CD4-positive, alpha-beta T cell (primary cell): Measurements from ENCODE around the gene UBA1. TPM values are rescaled to one million over a fixed set of nuclear protein-coding genes. Genes with fewer than 3 reads are reported as not detected.

Source experiments
- ATAC-seq: fragments of 200-7000 bp; cut with Tn5 transposase; one replicate; pipeline ENCODE4 v1.10.0; 2022; ENCODE audit warnings: mild to moderate bottlenecking; ENCODE audit not compliant: poor library complexity
- CTCF ChIA-PET: fragments of 350-600 bp; sonication (Branson Sonifier 250); formaldehyde crosslinking; loops from one replicate; lab custom pipeline; 2021; ENCODE audit warnings: antibody characterized with exemption, inconsistent platforms; lab: Charles Lee
- POLR2A ChIA-PET: fragments of 350-600 bp; sonication (Branson Sonifier 250); formaldehyde crosslinking; loops from one replicate; lab custom pipeline; 2021; ENCODE audit warnings: antibody characterized with exemption, inconsistent platforms; lab: Charles Lee
- DNase-seq, 14 experiments: peaks; one replicate each; pipeline ENCODE4 v3.0.0-alpha.2; 2013 to 2020; ENCODE audit warnings: mixed read lengths in 2 of 14
- H3K27ac ChIP-seq, 2 donors: one replicate each; pipeline versions ENCODE4 v1.5.1 to v1.7.0; 2013; ENCODE audit warnings: low read length in 2 of 2, low read depth in 1 of 2, mild to moderate bottlenecking in 1 of 2
- H3K27me3 ChIP-seq, 2 experiments: 1 replicate in 1 of 2; 2 replicates in 1 of 2; pipeline versions ENCODE4 v1.6.1 to v1.7.0; 2013; ENCODE audit warnings: low read length in 2 of 2, control low read depth in 1 of 2, mild to moderate bottlenecking in 1 of 2, moderate library complexity in 1 of 2; ENCODE audit not compliant: insufficient read depth in 2 of 2, control insufficient read depth in 1 of 2
- H3K36me3 ChIP-seq: one replicate; pipeline ENCODE4 v1.6.1; 2013; ENCODE audit warnings: low read length, control low read depth; ENCODE audit not compliant: insufficient read depth
- H3K4me1 ChIP-seq: one replicate; pipeline ENCODE4 v1.6.1; 2013; ENCODE audit warnings: low read length, control low read depth; ENCODE audit not compliant: insufficient read depth
- H3K4me3 ChIP-seq: one replicate; pipeline ENCODE4 v1.5.1; 2013; ENCODE audit warnings: mild to moderate bottlenecking, low read length, moderate library complexity
- H3K9me3 ChIP-seq, 2 experiments: 1 replicate in 1 of 2; 2 replicates in 1 of 2; pipeline versions ENCODE4 v1.6.1 to v1.7.0; 2013; ENCODE audit warnings: low read length in 2 of 2, mild to moderate bottlenecking in 2 of 2, control low read depth in 1 of 2, moderate library complexity in 1 of 2; ENCODE audit not compliant: control insufficient read depth in 1 of 2, insufficient read depth in 1 of 2
- H3K27ac Mint-ChIP-seq: one replicate; pipeline ENCODE4 v1.8.0; 2020; ENCODE audit warnings: mixed read lengths
- H3K27me3 Mint-ChIP-seq: one replicate; pipeline ENCODE4 v1.8.0; 2021; ENCODE audit warnings: mixed read lengths
- H3K36me3 Mint-ChIP-seq: one replicate; pipeline ENCODE4 v1.8.0; 2021; ENCODE audit warnings: low read depth, mixed read lengths
- H3K4me1 Mint-ChIP-seq: one replicate; pipeline ENCODE4 v1.8.0; 2021; ENCODE audit warnings: low read depth, mixed read lengths
- H3K4me3 Mint-ChIP-seq: one replicate; pipeline ENCODE4 v1.8.0; 2020; ENCODE audit warnings: mild to moderate bottlenecking, mixed read lengths
- H3K9me3 Mint-ChIP-seq: one replicate; pipeline ENCODE4 v1.8.0; 2020; ENCODE audit warnings: mixed read lengths
- intact Hi-C, 2 experiments: fragments of 100-400 bp; cut with DNase I in 1 of 2; cut with micrococcal nuclease in 1 of 2; formaldehyde crosslinking; loops; one replicate each; pipeline versions ENCODE4 v1.15.1 to v1.9.0; 2023 to 2025; cut with DNase I, micrococcal nuclease
- total RNA-seq, 174 experiments: library from RNA in 2 of 174; stranded (reverse) in 2 of 174; gene quantifications; one replicate each; pipeline ENCODE4 v1.2.3 and lab custom pipeline; 2021 to 2026
- TF ChIP-seq, protein P1 (sequence below): fragments of 200-600 bp; IDR thresholded peaks from one replicate; pipeline ENCODE4 v1.8.0; 2022; ENCODE audit warnings: antibody characterized with exemption, mild to moderate bottlenecking

The UBA1 gene
- total RNA-seq, 2 experiments from 2014 or later = 70.0 to 72.1 TPM

DNA sequence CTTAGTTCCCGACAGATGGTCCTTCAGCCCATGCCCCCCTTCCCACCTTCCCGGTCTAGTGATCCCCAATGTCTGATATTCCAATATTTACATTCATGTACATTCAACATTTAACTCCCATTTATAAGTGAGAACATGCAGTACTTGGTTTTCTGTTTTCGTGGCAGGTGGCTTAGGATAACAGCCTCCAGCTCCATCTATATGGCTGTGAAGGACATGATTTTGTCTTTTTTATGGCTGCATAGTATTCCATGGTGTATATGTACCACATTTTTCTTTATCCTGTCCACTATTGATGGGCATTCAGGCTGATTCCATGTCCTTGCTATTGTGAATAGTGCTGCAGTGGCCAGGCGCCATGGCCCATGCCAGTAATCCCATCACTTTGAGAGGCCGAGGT, 34.8 kb upstream of the UBA1 start:
- Mint-ChIP-seq H3K4me1 (peaks cover 4% of the 10 kb centered on the region), H3K9me3 (no peaks in the 10 kb centered on the region), H3K27me3 (no peaks in the 10 kb centered on the region), H3K27ac (no peak overlapping the region), H3K36me3 (peaks cover 29% of the 10 kb centered on the region), H3K4me3 (no peak overlapping the region)
- H3K36me3 ChIP-seq = peaks cover 19% of the 10 kb centered on the region
- no peak for ATAC-seq
- no peaks in the 10 kb centered on the region for H3K27me3 ChIP-seq
- CTCF ChIA-PET = no interaction called here
- TF ChIP-seq, protein P1, sequence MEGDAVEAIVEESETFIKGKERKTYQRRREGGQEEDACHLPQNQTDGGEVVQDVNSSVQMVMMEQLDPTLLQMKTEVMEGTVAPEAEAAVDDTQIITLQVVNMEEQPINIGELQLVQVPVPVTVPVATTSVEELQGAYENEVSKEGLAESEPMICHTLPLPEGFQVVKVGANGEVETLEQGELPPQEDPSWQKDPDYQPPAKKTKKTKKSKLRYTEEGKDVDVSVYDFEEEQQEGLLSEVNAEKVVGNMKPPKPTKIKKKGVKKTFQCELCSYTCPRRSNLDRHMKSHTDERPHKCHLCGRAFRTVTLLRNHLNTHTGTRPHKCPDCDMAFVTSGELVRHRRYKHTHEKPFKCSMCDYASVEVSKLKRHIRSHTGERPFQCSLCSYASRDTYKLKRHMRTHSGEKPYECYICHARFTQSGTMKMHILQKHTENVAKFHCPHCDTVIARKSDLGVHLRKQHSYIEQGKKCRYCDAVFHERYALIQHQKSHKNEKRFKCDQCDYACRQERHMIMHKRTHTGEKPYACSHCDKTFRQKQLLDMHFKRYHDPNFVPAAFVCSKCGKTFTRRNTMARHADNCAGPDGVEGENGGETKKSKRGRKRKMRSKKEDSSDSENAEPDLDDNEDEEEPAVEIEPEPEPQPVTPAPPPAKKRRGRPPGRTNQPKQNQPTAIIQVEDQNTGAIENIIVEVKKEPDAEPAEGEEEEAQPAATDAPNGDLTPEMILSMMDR = no peak
- H3K4me3 ChIP-seq = no peak overlapping the region
- intact Hi-C loops = no loop called here
- DNase-seq = no peak
- H3K9me3 ChIP-seq = no peaks in the 10 kb centered on the region
- no peak overlapping the region for H3K27ac ChIP-seq
- POLR2A ChIA-PET = no interaction called here
- H3K4me1 ChIP-seq = no peaks in the 10 kb centered on the region

GRCh38 chrX:47160781-47161180, 32.8 kb upstream of the UBA1 start:
- Mint-ChIP-seq H3K4me3 (no peak overlapping the region), H3K27me3 (no peaks in the 10 kb centered on the region), H3K27ac (no peak overlapping the region), H3K9me3 (no peaks in the 10 kb centered on the region), H3K4me1 (peaks cover 4% of the 10 kb centered on the region), H3K36me3 (peaks cover 37% of the 10 kb centered on the region)
- Histone ChIP-seq H3K27me3 (no peaks in the 10 kb centered on the region), H3K9me3 (no peaks in the 10 kb centered on the region), H3K4me1 (no peaks in the 10 kb centered on the region), H3K4me3 (no peak overlapping the region), H3K27ac (no peak overlapping the region), H3K36me3 (peaks cover 16% of the 10 kb centered on the region)
- CTCF ChIA-PET = no interaction called here
- POLR2A ChIA-PET = no interaction called here
- intact Hi-C loops = no loop called here
- ATAC-seq (no peak), DNase-seq (no peak)
- TF ChIP-seq, protein P1 = no peak

- Mint-ChIP-seq H3K27me3 (no peaks in the 10 kb centered on the region), H3K9me3 (no peaks in the 10 kb centered on the region), H3K4me3 (no peak overlapping the region), H3K36me3 (peaks cover 26% of the 10 kb centered on the region), H3K4me1 (peaks cover 4% of the 10 kb centered on the region), H3K27ac (no peak overlapping the region)
- Histone ChIP-seq H3K36me3 (peaks cover 4% of the 10 kb centered on the region), H3K9me3 (no peaks in the 10 kb centered on the region), H3K27ac (no peak overlapping the region), H3K4me3 (no peak overlapping the region), H3K4me1 (no peaks in the 10 kb centered on the region), H3K27me3 (no peaks in the 10 kb centered on the region)
- POLR2A ChIA-PET = no interaction called here
- TF ChIP-seq, protein P1 = no peak
- DNase-seq (no peak), ATAC-seq (no peak)
- intact Hi-C loops = no loop called here
- CTCF ChIA-PET = no interaction called here
Measured at GRCh38 chrX:47162927-47163583, 30.6 kb upstream of the UBA1 start.
